Erythroblast (primary cell): ENCODE measurements around the gene GGACT.

Experiments
- GATA1 ChIP-seq: IDR thresholded peaks from 2 replicates; pipeline ENCODE4 v1.6.1; 2011; ENCODE audit warnings: low read depth, mild to moderate bottlenecking, control low read depth, low read length, moderate library complexity
- POLR2A ChIP-seq: IDR thresholded peaks from 2 replicates; pipeline ENCODE4 v1.6.1; 2011; ENCODE audit warnings: mild to moderate bottlenecking, low read length

DNA sequence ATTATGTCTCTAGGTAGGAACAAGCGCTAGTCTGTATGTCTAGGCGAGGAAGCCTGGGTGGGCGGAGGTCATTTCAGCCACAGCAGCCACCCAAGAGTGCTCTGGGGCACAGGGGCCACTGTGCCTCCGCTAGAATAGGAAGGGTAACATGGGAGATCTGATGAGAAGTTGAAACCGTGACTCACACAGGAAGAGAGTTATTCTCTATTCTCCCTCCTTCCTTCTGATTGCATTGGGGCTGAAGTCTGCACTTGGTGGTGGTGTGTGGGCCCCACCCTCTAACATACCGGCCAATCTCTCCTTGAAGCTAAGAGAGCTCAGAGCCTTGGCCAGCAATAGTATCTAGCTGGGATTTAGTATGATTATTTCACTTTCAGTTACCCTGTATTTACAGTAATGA lies 20.3 kb upstream of the GGACT start:
- TF ChIP-seq POLR2A (no peak), GATA1 (no peak)
